ENCODE measurements around the gene ARIH2.
"Not testable (repeated sequence)": the region's sequence is repeated elsewhere in the genome, so short reads cannot be mapped to it uniquely, and the experiment has no call there.

The ARIH2 gene

GRCh38 chr3:48918388-48919214 lies at the start of gene ARIH2:
TSS of gene ARIH2 (plus strand) at chr3:48918842. CDS start at chr3:48927559, 8,717 bp downstream.
- peak; percentile 77 to 87 for DNase-seq (ENCODE audit: low read depth in 2 of 2)

GRCh38 chr3:48877671-48878070 lies 41.0 kb upstream of the ARIH2 start:
- DNase-seq (ENCODE audit: low read depth in 2 of 2), result no peak

- DNase-seq (ENCODE audit: low read depth in 2 of 2), result no peak
These were observed 39.2 kb upstream of the ARIH2 start for GRCh38 chr3:48879307-48879993.

- no peak for DNase-seq (ENCODE audit: low read depth in 2 of 2)
These were observed 38.7 kb upstream of the ARIH2 start for GRCh38 chr3:48879994-48880377.

- no peak for DNase-seq (ENCODE audit: low read depth in 2 of 2)
These were observed 37.6 kb upstream of the ARIH2 start for GRCh38 chr3:48881006-48881405.

GRCh38 chr3:48881652-48882114 lies 37.0 kb upstream of the ARIH2 start:
- DNase-seq (ENCODE audit: low read depth in 2 of 2), result no peak

GRCh38 chr3:48885753-48886152 lies 32.9 kb upstream of the ARIH2 start:
- DNase-seq (ENCODE audit: low read depth in 2 of 2), result no peak

- no peak for DNase-seq (ENCODE audit: low read depth in 2 of 2)
These were observed 27.0 kb upstream of the ARIH2 start for GRCh38 chr3:48891606-48892005.

GRCh38 chr3:48894516-48894915 lies 24.1 kb upstream of the ARIH2 start:
- DNase-seq (ENCODE audit: low read depth in 2 of 2), result no peak

GRCh38 chr3:48896936-48897335 lies 21.7 kb upstream of the ARIH2 start:
- DNase-seq (ENCODE audit: low read depth in 2 of 2), result no peak

- no peak for DNase-seq (ENCODE audit: low read depth in 2 of 2)
These were observed 20.9 kb upstream of the ARIH2 start for GRCh38 chr3:48897460-48898376.

GRCh38 chr3:48898383-48899234 lies 20.0 kb upstream of the ARIH2 start, which contains the start of gene SLC25A20:
TSS of gene SLC25A20 (minus strand) at chr3:48898882. CDS start at chr3:48898794, 88 bp downstream.
- DNase-seq (ENCODE audit: low read depth in 2 of 2), result peak; percentile 89 to 92

GRCh38 chr3:48899273-48899672 lies 19.4 kb upstream of the ARIH2 start:
- no peak for DNase-seq (ENCODE audit: low read depth in 2 of 2)

- not testable (repeated sequence) for DNase-seq (ENCODE audit: low read depth in 2 of 2)
These were observed 11.6 kb upstream of the ARIH2 start for GRCh38 chr3:48907026-48907425.

- DNase-seq (ENCODE audit: low read depth in 2 of 2), result no peak
These were observed 3.3 kb upstream of the ARIH2 start for GRCh38 chr3:48915296-48915695.

GRCh38 chr3:48919215-48920138 lies 835 bp downstream of the ARIH2 start:
- DNase-seq (ENCODE audit: low read depth in 2 of 2), result peak; percentile 45 to 57

GRCh38 chr3:48926425-48927392 lies 8.1 kb downstream of the ARIH2 start:
- no peak for DNase-seq (ENCODE audit: low read depth in 2 of 2)

GRCh38 chr3:48927928-48928327 lies 9.3 kb downstream of the ARIH2 start:
- no peak for DNase-seq (ENCODE audit: low read depth in 2 of 2)

- DNase-seq (ENCODE audit: low read depth in 2 of 2), result no peak
These were observed 10.0 kb downstream of the ARIH2 start for GRCh38 chr3:48928679-48929078.
